Measurements from ENCODE around the gene STAC3.

Gene STAC3

GRCh38 chr12:57205931-57206330 is 45.1 kb downstream of the STAC3 start:
- H3K4me3 ChIP-seq (ENCODE audit: low read length): no peak overlapping the region
- no peak for TF ChIP-seq CTCF (conservative IDR thresholded peaks at IDR 0.05; ENCODE audit: low read depth, low read length)
- DNase-seq (ENCODE audit: low read depth): no peak

- no peak for DNase-seq (ENCODE audit: low read depth)
- no peak for TF ChIP-seq CTCF (conservative IDR thresholded peaks at IDR 0.05; ENCODE audit: low read depth, low read length)
- no peak overlapping the region for H3K4me3 ChIP-seq (ENCODE audit: low read length)
Measured at GRCh38 chr12:57205186-57205585, 45.8 kb downstream of the STAC3 start.

- TF ChIP-seq CTCF (conservative IDR thresholded peaks at IDR 0.05; ENCODE audit: low read depth, low read length): no peak
- no peak for DNase-seq (ENCODE audit: low read depth)
- no peak overlapping the region for H3K4me3 ChIP-seq (ENCODE audit: low read length)
Measured at GRCh38 chr12:57204454-57204853, 46.5 kb downstream of the STAC3 start.

GRCh38 chr12:57203791-57204190 is 47.2 kb downstream of the STAC3 start:
- TF ChIP-seq CTCF (conservative IDR thresholded peaks at IDR 0.05; ENCODE audit: low read depth, low read length): no peak
- no peak for DNase-seq (ENCODE audit: low read depth)

GRCh38 chr12:57203201-57203600 is 47.8 kb downstream of the STAC3 start:
- no peak for TF ChIP-seq CTCF (conservative IDR thresholded peaks at IDR 0.05; ENCODE audit: low read depth, low read length)
- H3K4me3 ChIP-seq (ENCODE audit: low read length): no peak overlapping the region
- no peak for DNase-seq (ENCODE audit: low read depth)

More at GRCh38 chr12:57203791-57204190, 47.2 kb downstream of the STAC3 start:
- no peak overlapping the region for H3K4me3 ChIP-seq (ENCODE audit: low read length)

GRCh38 chr12:57202321-57202720 is 48.7 kb downstream of the STAC3 start:
- no peak for TF ChIP-seq CTCF (conservative IDR thresholded peaks at IDR 0.05; ENCODE audit: low read depth, low read length)
- H3K4me3 ChIP-seq (ENCODE audit: low read length): no peak overlapping the region
- no peak for DNase-seq (ENCODE audit: low read depth)

- no peak for DNase-seq (ENCODE audit: low read depth)
- TF ChIP-seq CTCF (conservative IDR thresholded peaks at IDR 0.05; ENCODE audit: low read depth, low read length): no peak
- H3K4me3 ChIP-seq (ENCODE audit: low read length): no peak overlapping the region
Measured at GRCh38 chr12:57201631-57202030, 49.4 kb downstream of the STAC3 start.
